Common myeloid progenitor, CD34-positive (primary cell): ENCODE measurements around the gene MFAP2.

Source experiments
- CTCF ChIA-PET: fragments of 350-600 bp; sonication (Branson Sonifier 250); formaldehyde crosslinking; loops from one replicate; lab custom pipeline; 2021; ENCODE audit warnings: antibody characterized with exemption; lab: Charles Lee
- POLR2A ChIA-PET: fragments of 350-600 bp; sonication (Branson Sonifier 250); formaldehyde crosslinking; loops from one replicate; lab custom pipeline; 2021; ENCODE audit warnings: antibody characterized with exemption; lab: Charles Lee
- DNase-seq, 3 donors: peaks; one replicate each; pipeline versions ENCODE4 v3.0.0 to v3.0.0-alpha.2; 2013
- H3K27ac ChIP-seq, 2 experiments: 1 replicate in 1 of 2; 2 replicates in 1 of 2; pipeline ENCODE4 v1.7.0; 2013; ENCODE audit warnings: inconsistent platforms in 2 of 2, low read length in 2 of 2, mild to moderate bottlenecking in 2 of 2, low read depth in 1 of 2, moderate library complexity in 1 of 2; ENCODE audit not compliant: severe bottlenecking in 2 of 2, insufficient read depth in 1 of 2, poor library complexity in 1 of 2
- H3K27me3 ChIP-seq, 5 experiments: replicated peaks in 2 of 5; 1 replicate in 3 of 5; 2 replicates in 2 of 5; pipeline versions ENCODE4 v1.6.1 to v1.7.0; 2013; ENCODE audit warnings: low read length in 4 of 5, mild to moderate bottlenecking in 2 of 5, moderate library complexity in 2 of 5, inconsistent platforms in 1 of 5; ENCODE audit not compliant: insufficient read depth in 5 of 5, control insufficient read depth in 4 of 5
- H3K36me3 ChIP-seq, 4 experiments: 1 replicate in 2 of 4; 2 replicates in 2 of 4; pipeline versions ENCODE4 v1.6.1 to v1.7.0; 2013; ENCODE audit warnings: low read length in 3 of 4, control low read depth in 1 of 4, mild to moderate bottlenecking in 1 of 4; ENCODE audit not compliant: control insufficient read depth in 4 of 4, insufficient read depth in 4 of 4
- H3K4me1 ChIP-seq, 4 experiments: 1 replicate in 3 of 4; 2 replicates in 1 of 4; pipeline versions ENCODE4 v1.6.1 to v1.7.1; 2013; ENCODE audit warnings: low read length in 3 of 4, mild to moderate bottlenecking in 3 of 4, control low read depth in 1 of 4, inconsistent platforms in 1 of 4, moderate library complexity in 1 of 4; ENCODE audit not compliant: control insufficient read depth in 4 of 4, insufficient read depth in 4 of 4; ENCODE audit errors: control extremely low read depth in 1 of 4
- H3K4me3 ChIP-seq, 7 experiments: 1 replicate in 4 of 7; 2 replicates in 3 of 7; pipeline versions ENCODE4 v1.5.1 to v1.7.0; 2013; ENCODE audit warnings: mild to moderate bottlenecking in 7 of 7, low read length in 6 of 7, moderate library complexity in 6 of 7, inconsistent platforms in 2 of 7, low read depth in 2 of 7, control low read depth in 1 of 7; ENCODE audit not compliant: insufficient read depth in 4 of 7, control insufficient read depth in 1 of 7; ENCODE audit errors: extremely low read depth in 1 of 7
- H3K9me3 ChIP-seq, 5 experiments: 1 replicate in 4 of 5; 2 replicates in 1 of 5; pipeline versions ENCODE4 v1.6.1 to v1.7.1; 2013; ENCODE audit warnings: low read length in 4 of 5, mild to moderate bottlenecking in 2 of 5, inconsistent platforms in 1 of 5, low read depth in 1 of 5, moderate library complexity in 1 of 5; ENCODE audit not compliant: control insufficient read depth in 4 of 5, insufficient read depth in 2 of 5; ENCODE audit errors: control extremely low read depth in 1 of 5
- WGBS: methylation state at CpG from one replicate; pipeline ENCODE4 v1.1.5; 2013; ENCODE audit not compliant: insufficient coverage; 5-methylcytosine and 5-hydroxymethylcytosine counted together

Gene MFAP2

DNA sequence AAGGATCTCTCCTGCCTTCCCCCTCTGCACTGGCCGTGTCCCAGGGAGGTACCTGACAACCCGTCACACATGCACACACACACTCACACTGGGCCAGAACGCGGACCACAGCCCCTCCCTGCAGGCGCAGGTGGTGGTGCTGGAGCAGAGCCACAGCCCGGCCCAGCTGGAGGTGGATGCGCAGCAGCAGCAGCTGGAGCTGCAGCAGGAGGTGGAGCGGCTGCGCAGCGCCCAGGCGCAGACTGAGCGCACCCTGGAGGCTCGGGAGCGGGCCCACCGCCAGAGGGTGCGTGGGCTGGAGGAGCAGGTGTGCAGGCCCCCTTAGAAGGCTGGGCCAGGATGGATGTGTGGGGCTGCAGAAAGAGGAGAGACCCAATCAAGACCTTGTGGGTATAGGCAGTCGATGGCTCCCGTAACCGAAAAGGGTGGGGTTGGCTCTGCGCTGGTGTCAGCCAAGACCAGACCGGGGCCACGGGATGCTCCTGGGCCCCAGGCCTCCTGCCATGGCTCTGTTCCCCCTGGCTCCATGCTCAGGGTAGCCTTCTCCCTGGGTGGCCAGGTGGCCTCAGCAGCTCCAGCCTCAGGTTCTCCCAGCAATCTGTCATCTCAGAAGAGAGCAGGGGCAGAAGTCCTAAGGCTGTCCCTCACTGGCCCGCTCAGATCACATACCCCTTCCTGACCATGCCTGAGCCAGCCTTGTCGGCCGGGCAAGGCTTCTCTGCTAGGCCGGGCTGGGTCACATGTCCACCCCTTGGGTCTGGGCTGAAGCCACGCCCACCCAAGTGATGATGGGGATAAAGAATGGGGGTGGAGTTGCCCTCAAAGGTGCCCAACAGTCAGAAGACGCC is 8.9 kb downstream of the MFAP2 start:
- no peaks in the 10 kb centered on the region for H3K9me3 ChIP-seq
- H3K4me3 ChIP-seq: no peak overlapping the region
- DNase-seq: no peak
- WGBS: 96% methylated on average over 22 of the region's 28 CpGs
- no peaks in the 10 kb centered on the region for H3K27me3 ChIP-seq
- POLR2A ChIA-PET: no interaction called here
- peaks cover 0 to 11% (median 2%) of the 10 kb centered on the region in 4 experiments for H3K4me1 ChIP-seq
- CTCF ChIA-PET: interaction anchor here (1.2 kb wide), 1 partner anchor 11 kb away, joined by 3 read pairs; no protein-coding TSS in a partner anchor
- no peak overlapping the region for H3K27ac ChIP-seq
- H3K36me3 ChIP-seq: peaks cover under 1 to 21% (median 4%) of the 10 kb centered on the region in 4 experiments

DNA sequence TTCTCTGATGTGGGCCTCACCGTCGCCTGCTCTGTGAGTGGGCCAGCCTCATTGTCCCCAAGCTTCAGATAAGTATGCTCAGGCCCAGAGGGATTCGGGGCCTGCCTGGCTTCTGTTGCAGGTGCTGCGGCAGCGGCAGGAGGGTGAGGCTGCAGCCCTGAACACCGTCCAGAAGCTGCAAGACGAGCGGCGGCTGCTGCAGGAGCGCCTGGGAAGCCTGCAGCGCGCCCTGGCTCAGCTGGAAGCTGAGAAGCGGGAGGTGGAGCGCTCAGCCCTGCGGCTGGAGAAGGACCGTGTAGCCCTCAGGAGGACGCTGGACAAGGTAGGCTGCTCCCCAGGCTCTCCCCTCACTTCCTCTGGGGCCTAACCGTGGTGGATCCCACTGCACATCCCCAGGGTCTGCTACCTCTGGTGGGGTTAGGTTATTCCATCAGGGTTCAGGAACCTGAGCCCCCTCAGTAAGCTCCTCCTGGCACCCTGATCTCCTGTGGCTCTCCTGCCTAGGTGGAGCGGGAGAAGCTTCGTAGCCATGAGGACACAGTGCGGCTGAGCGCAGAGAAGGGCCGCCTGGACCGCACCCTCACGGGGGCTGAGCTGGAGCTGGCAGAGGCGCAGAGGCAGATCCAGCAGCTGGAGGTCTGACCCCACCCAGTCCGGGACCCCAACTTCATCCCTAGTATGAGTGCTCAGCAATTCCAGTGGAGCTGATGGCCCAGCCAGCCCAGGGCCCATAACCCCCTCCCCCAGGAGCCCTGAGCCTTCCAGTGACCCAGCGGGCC is 10.1 kb downstream of the MFAP2 start:
- ChIA-PET POLR2A (no interaction called here), CTCF (interaction anchor here (0.7 to 1.2 kb wide), 2 partner anchors 10 to 52 kb away, joined by 3 read pairs; no protein-coding TSS in a partner anchor)
- DNase-seq: no peak
- no peak overlapping the region for H3K27ac ChIP-seq
- no peak overlapping the region for H3K4me3 ChIP-seq
- peaks cover 2 to 30% (median 6%) of the 10 kb centered on the region in 4 experiments for H3K36me3 ChIP-seq
- H3K27me3 ChIP-seq: no peaks in the 10 kb centered on the region
- peaks cover 0 to 15% (median 2%) of the 10 kb centered on the region in 4 experiments for H3K4me1 ChIP-seq
- WGBS: 92% methylated on average over 23 of the region's 28 CpGs
- H3K9me3 ChIP-seq: no peaks in the 10 kb centered on the region

DNA sequence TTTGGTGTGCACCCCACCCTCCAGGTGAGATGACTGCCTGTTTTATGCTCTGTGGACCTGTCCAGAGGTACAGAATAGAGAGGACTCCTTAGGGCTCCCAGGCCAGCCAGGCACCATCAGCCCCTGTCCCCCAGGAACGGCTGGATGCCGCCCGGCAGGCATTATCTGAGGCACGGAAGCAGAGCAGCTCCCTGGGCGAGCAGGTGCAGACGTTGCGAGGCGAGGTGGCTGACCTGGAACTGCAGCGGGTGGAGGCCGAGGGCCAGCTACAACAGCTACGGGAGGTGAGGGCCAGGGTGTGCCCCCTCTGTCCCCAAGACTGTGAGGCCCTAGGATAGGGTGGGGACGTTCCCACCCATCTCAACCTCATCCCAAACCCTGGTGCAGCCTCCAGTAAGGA is 10.8 kb downstream of the MFAP2 start:
- Histone ChIP-seq H3K27me3 (no peaks in the 10 kb centered on the region), H3K9me3 (no peaks in the 10 kb centered on the region), H3K4me1 (peaks cover 0 to 15% (median 2%) of the 10 kb centered on the region in 4 experiments), H3K4me3 (no peak overlapping the region), H3K36me3 (peaks cover 2 to 33% (median 6%) of the 10 kb centered on the region in 4 experiments), H3K27ac (no peak overlapping the region)
- POLR2A ChIA-PET: no interaction called here
- CTCF ChIA-PET: interaction anchor here (0.7 kb wide), 1 partner anchor 53 kb away, joined by 3 read pairs; no protein-coding TSS in a partner anchor
- 99% methylated on average over 10 of the region's 12 CpGs for WGBS
- DNase-seq: no peak

DNA sequence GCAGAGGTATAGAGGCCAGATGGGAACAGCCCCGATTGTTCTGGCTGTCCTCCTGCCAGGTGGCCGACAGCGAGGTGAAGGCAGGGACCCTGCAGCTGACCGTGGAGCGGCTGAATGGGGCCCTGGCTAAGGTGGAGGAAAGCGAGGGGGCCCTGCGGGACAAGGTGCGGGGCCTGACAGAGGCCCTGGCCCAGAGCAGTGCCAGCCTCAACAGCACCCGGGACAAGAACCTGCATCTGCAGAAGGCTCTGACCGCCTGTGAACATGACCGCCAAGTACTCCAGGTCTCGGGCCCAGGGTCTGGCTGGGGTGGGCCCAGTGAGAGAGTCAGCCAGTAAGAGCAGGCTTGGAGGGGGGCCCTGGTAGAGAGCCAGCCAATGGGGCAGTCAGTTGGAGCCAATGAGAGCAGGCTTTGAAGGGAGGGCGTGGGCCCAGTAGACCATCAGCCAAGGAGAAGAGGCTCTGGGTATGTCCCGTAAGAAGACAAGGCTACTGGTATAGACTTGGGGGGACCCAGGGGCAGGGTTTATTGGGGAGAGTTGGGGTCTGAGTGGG is 11.3 kb downstream of the MFAP2 start:
- POLR2A ChIA-PET: no interaction called here
- Histone ChIP-seq H3K4me3 (no peak overlapping the region), H3K36me3 (peaks cover 2 to 33% (median 6%) of the 10 kb centered on the region in 4 experiments), H3K27ac (no peak overlapping the region), H3K9me3 (no peaks in the 10 kb centered on the region), H3K27me3 (no peaks in the 10 kb centered on the region), H3K4me1 (peaks cover 0 to 15% (median 2%) of the 10 kb centered on the region in 4 experiments)
- CTCF ChIA-PET: interaction anchor here (0.8 to 2.5 kb wide), 2 partner anchors 10 to 11 kb away, joined by 3 to 9 read pairs; no protein-coding TSS in a partner anchor
- no peak for DNase-seq
- 96% methylated on average over 14 of the region's 14 CpGs for WGBS

DNA sequence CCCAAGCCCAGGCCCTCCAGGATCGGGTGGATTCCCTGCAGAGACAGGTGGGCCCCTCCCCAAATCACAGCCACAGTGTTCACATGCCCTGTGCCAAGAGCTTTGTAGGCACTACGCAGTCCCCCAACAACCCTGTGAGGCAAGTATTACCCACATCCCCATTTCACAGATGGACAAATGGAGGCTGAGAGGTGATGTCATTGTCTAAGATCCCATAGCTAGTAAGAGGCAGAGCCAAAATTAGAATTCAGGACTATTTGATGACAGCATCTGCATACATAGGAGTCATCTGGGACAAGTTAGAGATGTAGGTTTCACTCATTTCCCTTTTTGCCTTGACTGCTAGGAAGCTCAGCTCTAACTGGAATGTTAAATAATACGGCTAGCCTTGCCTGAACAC is 12.0 kb downstream of the MFAP2 start:
- Histone ChIP-seq H3K27me3 (no peaks in the 10 kb centered on the region), H3K4me1 (peaks cover 0 to 15% (median 2%) of the 10 kb centered on the region in 4 experiments), H3K4me3 (no peak overlapping the region), H3K36me3 (peaks cover 2 to 33% (median 6%) of the 10 kb centered on the region in 4 experiments), H3K27ac (no peak overlapping the region), H3K9me3 (no peaks in the 10 kb centered on the region)
- 94% methylated on average over 3 of the region's 3 CpGs for WGBS
- POLR2A ChIA-PET: no interaction called here
- CTCF ChIA-PET: interaction anchor here (0.8 to 14.8 kb wide), 5 partner anchors 9 to 77 kb away, joined by 3 to 167 read pairs (median 3); no protein-coding TSS in a partner anchor
- no peak for DNase-seq

DNA sequence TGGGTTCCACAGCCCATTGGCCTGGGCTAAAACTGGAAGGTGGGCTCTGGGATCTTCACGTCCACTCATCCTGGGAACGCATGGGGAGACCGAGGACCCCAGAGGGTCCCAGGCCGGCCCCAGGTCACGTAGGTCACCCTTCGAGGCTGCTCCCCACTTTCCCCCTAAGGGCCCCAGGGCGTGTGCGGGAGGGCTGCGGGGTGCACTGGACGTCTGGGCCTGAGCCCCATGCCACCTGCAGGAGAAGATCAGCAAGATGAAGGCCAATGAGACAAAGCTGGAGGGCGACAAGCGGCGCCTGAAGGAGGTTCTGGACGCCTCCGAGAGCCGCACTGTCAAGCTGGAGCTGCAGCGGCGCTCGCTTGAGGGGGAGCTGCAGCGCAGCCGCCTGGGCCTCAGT is 12.5 kb downstream of the MFAP2 start:
- Histone ChIP-seq H3K4me3 (no peak overlapping the region), H3K27ac (no peak overlapping the region), H3K36me3 (peaks cover 2 to 33% (median 6%) of the 10 kb centered on the region in 4 experiments), H3K9me3 (no peaks in the 10 kb centered on the region), H3K27me3 (no peaks in the 10 kb centered on the region), H3K4me1 (peaks cover 0 to 15% (median 2%) of the 10 kb centered on the region in 4 experiments)
- no peak for DNase-seq
- WGBS: 97% methylated on average over 18 of the region's 21 CpGs
- ChIA-PET POLR2A (no interaction called here), CTCF (interaction anchor here (0.9 to 14.8 kb wide), 5 partner anchors 10 to 77 kb away, joined by 3 to 167 read pairs (median 3); no protein-coding TSS in a partner anchor)
